Measurements from ENCODE around the gene ART1. TPM values are rescaled to one million over a fixed set of nuclear protein-coding genes. Genes with fewer than 3 reads are reported as not detected.
A peak's percentile ranks its signal among the peaks of the same experiment; 100 is the strongest.

Gene ART1
- total RNA-seq, 4 donors from 2014 or later: 23.2 to 94.9 (median 41.7) TPM

GRCh38 chr11:3605771-3606203, 39.1 kb upstream of the ART1 start:
- H3K4me3 ChIP-seq: no peak overlapping the region
- H3K9me3 ChIP-seq: no peaks in the 10 kb centered on the region
- no peak overlapping the region for H3K27ac ChIP-seq
- no peaks in the 10 kb centered on the region for H3K27me3 ChIP-seq
- in situ Hi-C loops (cut with MboI; ENCODE audit: low sequenced_read_pairs in 4 of 4) (no loop called here), intact Hi-C loops (cut with DNase I; ENCODE audit: low total_unique reads) (no loop called here)
- H3K36me3 ChIP-seq: no peaks in the 10 kb centered on the region
- ATAC-seq: no peak
- TF ChIP-seq POLR2A (IDR thresholded peaks at IDR 0.05): no peak
- TF ChIP-seq, protein P1, sequence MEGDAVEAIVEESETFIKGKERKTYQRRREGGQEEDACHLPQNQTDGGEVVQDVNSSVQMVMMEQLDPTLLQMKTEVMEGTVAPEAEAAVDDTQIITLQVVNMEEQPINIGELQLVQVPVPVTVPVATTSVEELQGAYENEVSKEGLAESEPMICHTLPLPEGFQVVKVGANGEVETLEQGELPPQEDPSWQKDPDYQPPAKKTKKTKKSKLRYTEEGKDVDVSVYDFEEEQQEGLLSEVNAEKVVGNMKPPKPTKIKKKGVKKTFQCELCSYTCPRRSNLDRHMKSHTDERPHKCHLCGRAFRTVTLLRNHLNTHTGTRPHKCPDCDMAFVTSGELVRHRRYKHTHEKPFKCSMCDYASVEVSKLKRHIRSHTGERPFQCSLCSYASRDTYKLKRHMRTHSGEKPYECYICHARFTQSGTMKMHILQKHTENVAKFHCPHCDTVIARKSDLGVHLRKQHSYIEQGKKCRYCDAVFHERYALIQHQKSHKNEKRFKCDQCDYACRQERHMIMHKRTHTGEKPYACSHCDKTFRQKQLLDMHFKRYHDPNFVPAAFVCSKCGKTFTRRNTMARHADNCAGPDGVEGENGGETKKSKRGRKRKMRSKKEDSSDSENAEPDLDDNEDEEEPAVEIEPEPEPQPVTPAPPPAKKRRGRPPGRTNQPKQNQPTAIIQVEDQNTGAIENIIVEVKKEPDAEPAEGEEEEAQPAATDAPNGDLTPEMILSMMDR (IDR thresholded peaks at IDR 0.05 in 4 of 5, conservative IDR thresholded peaks at IDR 0.05 in 1 of 5): no peak
- DNase-seq: no peak
- no peaks in the 10 kb centered on the region for H3K4me1 ChIP-seq

DNA sequence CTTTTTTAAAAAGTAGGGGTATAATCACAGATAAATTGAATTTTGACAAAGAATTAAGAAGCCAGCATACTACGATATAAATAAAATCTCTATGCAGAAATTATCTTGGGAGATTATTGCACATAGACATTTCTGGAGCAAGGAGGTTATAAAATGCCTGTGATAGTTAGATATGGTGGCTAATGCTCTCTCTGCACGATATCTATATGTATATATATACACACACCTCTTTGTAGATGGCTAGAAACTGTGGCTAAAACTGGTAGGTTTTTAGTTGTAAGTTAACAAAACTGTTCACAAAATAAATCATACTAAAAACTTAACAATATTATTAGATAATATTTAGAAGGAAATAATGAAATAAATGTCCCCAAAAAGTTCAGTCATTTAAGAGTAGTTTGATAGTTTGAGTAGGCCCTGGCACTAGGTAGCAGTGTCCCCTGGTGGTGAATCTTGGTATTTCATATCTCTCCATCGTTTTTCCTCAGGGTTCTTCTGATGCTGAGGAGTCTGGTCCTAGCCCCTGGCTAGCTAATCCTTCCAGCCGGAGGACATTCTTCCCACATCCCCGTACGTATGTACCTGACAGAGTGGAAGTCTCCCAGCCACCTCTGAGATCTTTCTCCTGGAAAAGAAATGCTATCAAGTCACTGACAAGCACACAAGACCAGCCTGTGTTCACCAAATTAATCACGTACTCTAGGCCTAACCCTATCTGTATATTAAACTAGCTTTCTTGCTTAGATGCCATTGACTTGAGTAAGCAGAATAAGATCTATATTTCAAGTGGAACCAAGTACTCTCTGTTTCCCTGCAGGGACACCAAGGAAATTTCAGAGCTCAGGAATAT, 35.3 kb upstream of the ART1 start:
- TF ChIP-seq, protein P1 (IDR thresholded peaks at IDR 0.05 in 4 of 5, conservative IDR thresholded peaks at IDR 0.05 in 1 of 5): peak; percentile 64 to 89 (median 83)
- no peak for TF ChIP-seq POLR2A (IDR thresholded peaks at IDR 0.05)
- peaks cover 8 to 14% of the 10 kb centered on the region in 2 donors for H3K4me1 ChIP-seq
- no peak overlapping the region for H3K4me3 ChIP-seq
- no peaks in the 10 kb centered on the region for H3K36me3 ChIP-seq
- in situ Hi-C loops (cut with MboI; ENCODE audit: low sequenced_read_pairs in 4 of 4): no loop called here
- H3K27me3 ChIP-seq: no peaks in the 10 kb centered on the region
- no peak for ATAC-seq
- H3K27ac ChIP-seq: no peak overlapping the region
- intact Hi-C loops (cut with DNase I; ENCODE audit: low total_unique reads): loop anchor here (10.0 kb wide), 2 partner anchors 185 to 565 kb away; partner anchors contain the start of gene NUP98
- DNase-seq: no peak
- H3K9me3 ChIP-seq: no peaks in the 10 kb centered on the region

- no peak for ATAC-seq
Observed at GRCh38 chr11:3610846-3611245, 34.1 kb upstream of the ART1 start.

DNA sequence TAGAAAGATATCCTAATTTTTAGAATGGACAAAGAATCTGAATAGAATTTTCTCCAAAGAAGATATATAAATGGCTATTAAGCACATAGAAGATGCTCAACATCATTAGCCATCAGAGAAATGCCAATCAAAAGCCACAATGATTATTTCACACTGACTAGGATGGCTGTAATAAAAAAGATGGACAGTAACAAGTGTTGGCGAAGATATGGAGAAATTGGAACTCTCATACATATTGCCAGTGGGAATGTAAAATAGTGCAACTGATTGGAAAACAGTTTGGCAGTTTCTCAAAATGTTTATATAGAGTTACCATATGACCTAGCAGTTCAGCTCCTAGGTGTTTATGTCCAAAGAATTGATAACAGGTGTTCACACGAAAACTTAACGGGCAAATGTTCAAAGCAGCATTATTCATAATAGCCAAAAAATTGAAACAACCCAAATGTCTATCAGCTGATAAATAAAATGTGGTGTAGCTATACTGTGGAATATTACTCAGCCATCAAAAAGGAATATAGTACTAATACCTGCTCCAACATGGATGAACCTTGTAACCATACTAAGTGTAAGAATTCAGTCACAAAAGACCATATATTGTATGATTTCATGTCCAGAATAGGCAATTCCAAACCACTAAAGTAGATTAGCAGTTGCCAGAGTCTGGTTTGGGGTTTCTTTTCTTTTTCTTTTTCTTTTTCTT, 32.8 kb upstream of the ART1 start:
- DNase-seq (no peak), ATAC-seq (no peak)
- H3K4me3 ChIP-seq: no peak overlapping the region
- in situ Hi-C loops (cut with MboI; ENCODE audit: low sequenced_read_pairs in 4 of 4): no loop called here
- no peaks in the 10 kb centered on the region for H3K9me3 ChIP-seq
- no peaks in the 10 kb centered on the region for H3K36me3 ChIP-seq
- no peak for TF ChIP-seq POLR2A (IDR thresholded peaks at IDR 0.05)
- TF ChIP-seq, protein P1 (IDR thresholded peaks at IDR 0.05 in 4 of 5, conservative IDR thresholded peaks at IDR 0.05 in 1 of 5): no peak
- intact Hi-C loops (cut with DNase I; ENCODE audit: low total_unique reads): loop anchor here (10.0 kb wide), 2 partner anchors 183 to 567 kb away; partner anchors contain the start of gene NUP98
- no peaks in the 10 kb centered on the region for H3K27me3 ChIP-seq
- H3K4me1 ChIP-seq: peaks cover 19 to 27% of the 10 kb centered on the region in 2 donors
- H3K27ac ChIP-seq: no peak overlapping the region

More at GRCh38 chr11:3610846-3611245, 34.1 kb upstream of the ART1 start:
- no peak for DNase-seq
- Histone ChIP-seq H3K27me3 (no peaks in the 10 kb centered on the region), H3K4me1 (peaks cover 19 to 23% of the 10 kb centered on the region in 2 donors), H3K27ac (no peak overlapping the region), H3K4me3 (no peak overlapping the region), H3K36me3 (no peaks in the 10 kb centered on the region), H3K9me3 (no peaks in the 10 kb centered on the region)
- intact Hi-C loops (cut with DNase I; ENCODE audit: low total_unique reads): loop anchor here (10.0 kb wide), 2 partner anchors 184 to 566 kb away; partner anchors contain the start of gene NUP98
- in situ Hi-C loops (cut with MboI; ENCODE audit: low sequenced_read_pairs in 4 of 4): no loop called here
- TF ChIP-seq, protein P1 (IDR thresholded peaks at IDR 0.05 in 4 of 5, conservative IDR thresholded peaks at IDR 0.05 in 1 of 5): no peak
- TF ChIP-seq POLR2A (IDR thresholded peaks at IDR 0.05): no peak

Measured in gastrocnemius medialis (tissue), 4 donors.